ENCODE data around the gene CHD5. TPM values are rescaled to one million over a fixed set of nuclear protein-coding genes. Genes with fewer than 3 reads are reported as not detected.

CHD5 gene
- total and polyA plus RNA-seq, 2 of the 13 experiments (the other 11 are each of a cell fraction or from before 2014, with no cell fraction given) = 0.02 to 0.21 TPM

DNA sequence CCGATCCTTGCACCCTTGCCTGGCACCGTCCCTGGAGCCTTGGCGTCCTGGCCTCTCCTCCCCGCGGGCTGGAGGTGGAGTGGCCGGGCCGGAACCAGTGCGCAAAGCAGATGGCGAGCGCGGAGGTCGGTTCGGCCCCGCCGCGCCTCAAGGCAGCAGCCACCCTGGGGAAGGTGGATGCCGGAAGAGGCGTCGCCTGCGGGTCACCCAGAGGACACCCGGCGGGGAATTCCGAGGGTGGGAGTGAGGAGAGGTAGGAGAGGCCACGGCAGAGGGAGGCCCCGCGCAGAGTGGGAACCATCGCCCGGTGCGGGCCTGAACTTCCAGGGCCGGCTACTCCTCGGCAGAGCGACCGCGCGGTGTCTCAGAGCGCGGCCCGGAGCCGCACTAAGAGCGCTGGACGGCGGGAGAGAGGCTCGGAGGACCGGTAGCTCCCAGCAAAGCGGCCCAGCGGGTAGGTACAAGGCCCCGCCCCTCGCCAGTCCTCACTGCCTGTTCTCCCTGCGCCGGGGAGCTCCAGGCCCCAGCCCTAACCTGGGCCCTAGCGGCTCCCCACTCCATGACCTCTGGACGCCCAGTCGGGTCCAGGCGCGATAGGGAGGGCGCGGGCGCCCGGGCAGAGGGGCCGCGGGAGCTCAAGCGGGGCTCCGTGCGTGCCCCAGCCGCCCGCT lies 25.9 kb upstream of the CHD5 start, which contains the start of gene RNF207:
Gene RNF207 (plus strand): TSS at position 271 of the 671 bp plus-strand sequence. CDS start 417 bp downstream, outside the sequence.
- peak; percentile 84 for ATAC-seq
- intact Hi-C loops (cut with micrococcal nuclease; ENCODE audit: unreplicated experiment) = loop anchor here (2.0 to 10.0 kb wide), 2 partner anchors 35 to 621 kb away; no protein-coding TSS in a partner anchor
- TF ChIP-seq, protein P1, sequence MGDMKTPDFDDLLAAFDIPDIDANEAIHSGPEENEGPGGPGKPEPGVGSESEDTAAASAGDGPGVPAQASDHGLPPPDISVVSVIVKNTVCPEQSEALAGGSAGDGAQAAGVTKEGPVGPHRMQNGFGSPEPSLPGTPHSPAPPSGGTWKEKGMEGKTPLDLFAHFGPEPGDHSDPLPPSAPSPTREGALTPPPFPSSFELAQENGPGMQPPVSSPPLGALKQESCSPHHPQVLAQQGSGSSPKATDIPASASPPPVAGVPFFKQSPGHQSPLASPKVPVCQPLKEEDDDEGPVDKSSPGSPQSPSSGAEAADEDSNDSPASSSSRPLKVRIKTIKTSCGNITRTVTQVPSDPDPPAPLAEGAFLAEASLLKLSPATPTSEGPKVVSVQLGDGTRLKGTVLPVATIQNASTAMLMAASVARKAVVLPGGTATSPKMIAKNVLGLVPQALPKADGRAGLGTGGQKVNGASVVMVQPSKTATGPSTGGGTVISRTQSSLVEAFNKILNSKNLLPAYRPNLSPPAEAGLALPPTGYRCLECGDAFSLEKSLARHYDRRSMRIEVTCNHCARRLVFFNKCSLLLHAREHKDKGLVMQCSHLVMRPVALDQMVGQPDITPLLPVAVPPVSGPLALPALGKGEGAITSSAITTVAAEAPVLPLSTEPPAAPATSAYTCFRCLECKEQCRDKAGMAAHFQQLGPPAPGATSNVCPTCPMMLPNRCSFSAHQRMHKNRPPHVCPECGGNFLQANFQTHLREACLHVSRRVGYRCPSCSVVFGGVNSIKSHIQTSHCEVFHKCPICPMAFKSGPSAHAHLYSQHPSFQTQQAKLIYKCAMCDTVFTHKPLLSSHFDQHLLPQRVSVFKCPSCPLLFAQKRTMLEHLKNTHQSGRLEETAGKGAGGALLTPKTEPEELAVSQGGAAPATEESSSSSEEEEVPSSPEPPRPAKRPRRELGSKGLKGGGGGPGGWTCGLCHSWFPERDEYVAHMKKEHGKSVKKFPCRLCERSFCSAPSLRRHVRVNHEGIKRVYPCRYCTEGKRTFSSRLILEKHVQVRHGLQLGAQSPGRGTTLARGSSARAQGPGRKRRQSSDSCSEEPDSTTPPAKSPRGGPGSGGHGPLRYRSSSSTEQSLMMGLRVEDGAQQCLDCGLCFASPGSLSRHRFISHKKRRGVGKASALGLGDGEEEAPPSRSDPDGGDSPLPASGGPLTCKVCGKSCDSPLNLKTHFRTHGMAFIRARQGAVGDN (CRISPR knock-in tag; IDR thresholded peaks at IDR 0.05) = peak; percentile 86
- TF ChIP-seq SMARCE1 (IDR thresholded peaks at IDR 0.05; ENCODE audit: borderline replicate concordance) = no peak
- TF ChIP-seq, protein P2, sequence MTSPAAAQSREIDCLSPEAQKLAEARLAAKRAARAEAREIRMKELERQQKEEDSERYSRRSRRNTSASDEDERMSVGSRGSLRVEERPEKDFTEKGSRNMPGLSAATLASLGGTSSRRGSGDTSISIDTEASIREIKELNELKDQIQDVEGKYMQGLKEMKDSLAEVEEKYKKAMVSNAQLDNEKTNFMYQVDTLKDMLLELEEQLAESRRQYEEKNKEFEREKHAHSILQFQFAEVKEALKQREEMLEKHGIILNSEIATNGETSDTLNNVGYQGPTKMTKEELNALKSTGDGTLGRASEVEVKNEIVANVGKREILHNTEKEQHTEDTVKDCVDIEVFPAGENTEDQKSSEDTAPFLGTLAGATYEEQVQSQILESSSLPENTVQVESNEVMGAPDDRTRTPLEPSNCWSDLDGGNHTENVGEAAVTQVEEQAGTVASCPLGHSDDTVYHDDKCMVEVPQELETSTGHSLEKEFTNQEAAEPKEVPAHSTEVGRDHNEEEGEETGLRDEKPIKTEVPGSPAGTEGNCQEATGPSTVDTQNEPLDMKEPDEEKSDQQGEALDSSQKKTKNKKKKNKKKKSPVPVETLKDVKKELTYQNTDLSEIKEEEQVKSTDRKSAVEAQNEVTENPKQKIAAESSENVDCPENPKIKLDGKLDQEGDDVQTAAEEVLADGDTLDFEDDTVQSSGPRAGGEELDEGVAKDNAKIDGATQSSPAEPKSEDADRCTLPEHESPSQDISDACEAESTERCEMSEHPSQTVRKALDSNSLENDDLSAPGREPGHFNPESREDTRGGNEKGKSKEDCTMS (CRISPR knock-in tag; conservative IDR thresholded peaks at IDR 0.05) = no peak
- TF ChIP-seq RARA (CRISPR knock-in tag; IDR thresholded peaks at IDR 0.05) = peak; percentile 99
- TF ChIP-seq REL (CRISPR knock-in tag; conservative IDR thresholded peaks at IDR 0.05) = no peak
- no peak for TF ChIP-seq PLRG1 (conservative IDR thresholded peaks at IDR 0.05)
- 0 out of 2 replicates have a peak, but pooled peaks have one; percentile 44 for TF ChIP-seq SIN3A (IDR thresholded peaks at IDR 0.05; ENCODE audit: borderline replicate concordance, low read depth, low read length)
- TF ChIP-seq, protein P3, sequence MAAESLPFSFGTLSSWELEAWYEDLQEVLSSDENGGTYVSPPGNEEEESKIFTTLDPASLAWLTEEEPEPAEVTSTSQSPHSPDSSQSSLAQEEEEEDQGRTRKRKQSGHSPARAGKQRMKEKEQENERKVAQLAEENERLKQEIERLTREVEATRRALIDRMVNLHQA (CRISPR knock-in tag; IDR thresholded peaks at IDR 0.05) = no peak
- TF ChIP-seq MIER3 (CRISPR knock-in tag; IDR thresholded peaks at IDR 0.05; ENCODE audit: borderline replicate concordance) = no peak; the same call in 1 of the 2 replicates
- no peak; the same call in 1 of the 2 replicates for TF ChIP-seq ZNF746 (CRISPR knock-in tag; IDR thresholded peaks at IDR 0.05)
- TF ChIP-seq FOXA1 (IDR thresholded peaks at IDR 0.05) = no peak
- TF ChIP-seq FOXA1 (CRISPR knock-in tag; IDR thresholded peaks at IDR 0.05) = peak; percentile 22; the same call in 1 of the 2 replicates
- TF ChIP-seq ZNF510 (CRISPR knock-in tag; IDR thresholded peaks at IDR 0.05; ENCODE audit: low read depth) = peak; percentile 93; the same call in 1 of the 2 replicates
- no peak for TF ChIP-seq ZSCAN22 (CRISPR knock-in tag; IDR thresholded peaks at IDR 0.05)

More for the DNA sequence above, 25.9 kb upstream of the CHD5 start, which contains the start of gene RNF207:
- FAIRE-seq (no peak), DNase-seq (ENCODE audit: low spot score) (peak; percentile 77)
- ChIA-PET POLR2A (interaction anchor here (0.7 to 1.7 kb wide), 12 partner anchors 10 to 280 kb away, joined by 3 to 11 read pairs (median 4); partner anchors contain the start of genes ACOT7 and ICMT), CTCF (ENCODE audit: low intra/inter-chr PET ratio, low total read pairs) (interaction anchor here (1.2 to 1.6 kb wide), 2 partner anchors 39 to 41 kb away, joined by 5 to 7 read pairs; no protein-coding TSS in a partner anchor)
- Histone ChIP-seq H3K27me3 (ENCODE audit: control insufficient read depth in 1 of 2, insufficient read depth in 2 of 2, low read length in 2 of 2) (no peaks in the 10 kb centered on the region), H3K4me2 (ENCODE audit: low read depth, low read length) (peak within 1 kb of the TSS; percentile 92), H3K27ac (ENCODE audit: extremely low read length, insufficient read depth, low read length) (peak within 1 kb of the TSS; percentile 82), H3K9ac (ENCODE audit: insufficient read depth, low read depth, low read length) (peak within 1 kb of the TSS; percentile 79), H3K9me3 (ENCODE audit: low read length) (no peaks in the 10 kb centered on the region), H3K4me1 (ENCODE audit: insufficient read depth, low read length) (peaks cover 17% of the 10 kb centered on the region), H2AFZ (ENCODE audit: low read length) (peak within 1 kb of the TSS; percentile 86), H3K79me2 (ENCODE audit: insufficient read depth, low read length) (no peaks in the 10 kb centered on the region), H3K4me3 (replicated peaks in 1 of 3; ENCODE audit: insufficient read depth in 1 of 3, low read depth in 2 of 3, low read length in 3 of 3) (peak within 1 kb of the TSS; percentile 79 to 90 (median 84)), H4K20me1 (ENCODE audit: insufficient read depth, low read length) (no peaks in the 10 kb centered on the region), H3K36me3 (replicated peaks in 1 of 2; ENCODE audit: control insufficient read depth in 1 of 2, insufficient read depth in 2 of 2, low read length in 2 of 2) (peaks cover 4 to 6% of the 10 kb centered on the region in 2 experiments; a peak in 3 of 5 replicates)
- in situ Hi-C loops (cut with HindIII; ENCODE audit: extremely low pct_ligation_motif_present, low pct_unique_long_range_greater_than_20kb) = no loop called here
- no TSS peak for BruUV-seq (replicated peaks)
- WGBS (ENCODE audit: low lambda C conversion rate) = under 1% methylated on average over 27 of the region's 66 CpGs

Data from HepG2 (cell line).